ENCODE data around the gene ADCYAP1R1.

ADCYAP1R1 gene

GRCh38 chr7:31056775-31057346 lies 4.8 kb downstream of the ADCYAP1R1 start:
- Histone ChIP-seq H3K4me3 (ENCODE audit: low read depth, low read length) (no peak overlapping the region), H3K9ac (ENCODE audit: low read depth, low read length) (no peak overlapping the region), H3K27me3 (ENCODE audit: control insufficient read depth, insufficient read depth, low read length) (peaks cover 24% of the 10 kb centered on the region), H3K36me3 (ENCODE audit: control insufficient read depth, insufficient read depth, low read length) (no peaks in the 10 kb centered on the region), H3K9me3 (ENCODE audit: control insufficient read depth, insufficient read depth, low read length) (no peaks in the 10 kb centered on the region), H3K27ac (ENCODE audit: low read depth, low read length) (no peak overlapping the region), H3K4me1 (ENCODE audit: control insufficient read depth, insufficient read depth, low read length) (peaks cover 19% of the 10 kb centered on the region)

DNA sequence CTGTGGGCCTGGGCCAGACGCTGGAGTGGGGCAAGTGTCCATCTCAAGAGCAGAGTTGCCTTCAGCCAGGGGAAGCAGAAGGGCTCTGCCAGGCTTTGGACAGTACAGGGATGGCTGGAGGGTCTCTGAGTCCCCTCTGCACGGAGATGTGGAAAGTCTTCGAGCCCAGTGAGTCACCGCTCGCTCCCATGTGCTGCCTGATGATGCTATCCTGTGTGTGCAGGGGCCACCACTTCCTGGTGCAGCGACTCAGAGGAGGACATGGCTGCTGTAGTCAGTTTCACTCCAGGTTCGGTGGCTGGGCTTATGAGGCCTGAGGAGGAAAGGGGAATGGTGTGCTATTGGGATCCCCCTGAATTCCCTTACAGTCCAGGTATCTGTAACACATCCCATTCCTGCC lies 6.0 kb downstream of the ADCYAP1R1 start:
- Histone ChIP-seq H3K4me3 (ENCODE audit: low read depth, low read length) (no peak overlapping the region), H3K36me3 (ENCODE audit: control insufficient read depth, insufficient read depth, low read length) (no peaks in the 10 kb centered on the region), H3K27ac (ENCODE audit: low read depth, low read length) (no peak overlapping the region), H3K4me1 (ENCODE audit: control insufficient read depth, insufficient read depth, low read length) (peaks cover 18% of the 10 kb centered on the region), H3K9ac (ENCODE audit: low read depth, low read length) (no peak overlapping the region), H3K9me3 (ENCODE audit: control insufficient read depth, insufficient read depth, low read length) (no peaks in the 10 kb centered on the region), H3K27me3 (ENCODE audit: control insufficient read depth, insufficient read depth, low read length) (peaks cover 16% of the 10 kb centered on the region)

GRCh38 chr7:31058688-31059087 lies 6.6 kb downstream of the ADCYAP1R1 start:
- H3K9ac ChIP-seq (ENCODE audit: low read depth, low read length): no peak overlapping the region
- H3K36me3 ChIP-seq (ENCODE audit: control insufficient read depth, insufficient read depth, low read length): no peaks in the 10 kb centered on the region
- H3K27me3 ChIP-seq (ENCODE audit: control insufficient read depth, insufficient read depth, low read length): peaks cover 10% of the 10 kb centered on the region

GRCh38 chr7:31059551-31059950 lies 7.4 kb downstream of the ADCYAP1R1 start:
- no peak overlapping the region for H3K27ac ChIP-seq (ENCODE audit: low read depth, low read length)
- H3K9ac ChIP-seq (ENCODE audit: low read depth, low read length): no peak overlapping the region

More at GRCh38 chr7:31058688-31059087, 6.6 kb downstream of the ADCYAP1R1 start:
- no peak overlapping the region for H3K4me3 ChIP-seq (ENCODE audit: low read depth, low read length)
- H3K9me3 ChIP-seq (ENCODE audit: control insufficient read depth, insufficient read depth, low read length): no peaks in the 10 kb centered on the region
- no peak overlapping the region for H3K27ac ChIP-seq (ENCODE audit: low read depth, low read length)
- peaks cover 13% of the 10 kb centered on the region for H3K4me1 ChIP-seq (ENCODE audit: control insufficient read depth, insufficient read depth, low read length)

GRCh38 chr7:31061185-31061584 lies 9.1 kb downstream of the ADCYAP1R1 start:
- Histone ChIP-seq H3K9me3 (ENCODE audit: control insufficient read depth, insufficient read depth, low read length) (no peaks in the 10 kb centered on the region), H3K27ac (ENCODE audit: low read depth, low read length) (no peak overlapping the region), H3K4me3 (ENCODE audit: low read depth, low read length) (no peak overlapping the region), H3K9ac (ENCODE audit: low read depth, low read length) (no peak overlapping the region), H3K27me3 (ENCODE audit: control insufficient read depth, insufficient read depth, low read length) (no peaks in the 10 kb centered on the region), H3K36me3 (ENCODE audit: control insufficient read depth, insufficient read depth, low read length) (no peaks in the 10 kb centered on the region), H3K4me1 (ENCODE audit: control insufficient read depth, insufficient read depth, low read length) (peaks cover 10% of the 10 kb centered on the region)

More at GRCh38 chr7:31059551-31059950, 7.4 kb downstream of the ADCYAP1R1 start:
- Histone ChIP-seq H3K9me3 (ENCODE audit: control insufficient read depth, insufficient read depth, low read length) (no peaks in the 10 kb centered on the region), H3K4me1 (ENCODE audit: control insufficient read depth, insufficient read depth, low read length) (peaks cover 10% of the 10 kb centered on the region), H3K27me3 (ENCODE audit: control insufficient read depth, insufficient read depth, low read length) (peaks cover 2% of the 10 kb centered on the region), H3K36me3 (ENCODE audit: control insufficient read depth, insufficient read depth, low read length) (no peaks in the 10 kb centered on the region), H3K4me3 (ENCODE audit: low read depth, low read length) (no peak overlapping the region)

DNA sequence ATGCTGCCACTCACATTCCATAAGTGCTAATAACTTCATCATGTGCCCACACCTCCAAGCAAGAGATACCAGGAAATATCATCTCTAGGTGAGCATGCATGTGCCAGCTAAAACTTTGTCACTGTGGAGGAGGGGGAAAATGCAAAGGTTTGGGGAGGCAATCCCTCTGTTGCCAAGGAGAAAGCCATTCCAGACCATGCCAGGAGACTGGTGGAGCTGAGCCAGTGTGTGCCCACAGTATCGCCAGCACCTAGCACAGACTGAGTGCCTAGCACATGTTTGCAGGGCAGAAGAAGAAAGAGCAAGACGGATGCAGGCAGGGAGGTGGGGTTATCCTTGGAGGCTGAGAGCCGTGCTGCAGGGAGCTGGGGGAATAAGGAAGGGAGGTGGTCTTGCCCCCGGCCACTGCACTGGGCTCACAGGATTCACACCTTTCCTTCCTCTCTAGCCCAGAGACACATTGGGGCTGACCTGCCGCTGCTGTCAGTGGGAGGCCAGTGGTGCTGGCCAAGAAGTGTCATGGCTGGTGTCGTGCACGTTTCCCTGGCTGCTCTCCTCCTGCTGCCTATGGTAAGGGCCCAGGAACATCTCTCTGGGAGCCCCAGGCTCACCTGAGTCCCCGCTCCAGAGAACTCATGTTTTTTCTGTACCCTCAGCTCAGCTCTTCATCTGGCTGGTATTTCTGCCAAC lies 10.8 kb downstream of the ADCYAP1R1 start:
- H3K36me3 ChIP-seq (ENCODE audit: control insufficient read depth, insufficient read depth, low read length): no peaks in the 10 kb centered on the region
- H3K9ac ChIP-seq (ENCODE audit: low read depth, low read length): no peak overlapping the region
- H3K9me3 ChIP-seq (ENCODE audit: control insufficient read depth, insufficient read depth, low read length): no peaks in the 10 kb centered on the region
- H3K27me3 ChIP-seq (ENCODE audit: control insufficient read depth, insufficient read depth, low read length): no peaks in the 10 kb centered on the region
- H3K27ac ChIP-seq (ENCODE audit: low read depth, low read length): no peak overlapping the region
- H3K4me1 ChIP-seq (ENCODE audit: control insufficient read depth, insufficient read depth, low read length): peaks cover 10% of the 10 kb centered on the region
- H3K4me3 ChIP-seq (ENCODE audit: low read depth, low read length): no peak overlapping the region

- Histone ChIP-seq H3K36me3 (ENCODE audit: control insufficient read depth, insufficient read depth, low read length) (no peaks in the 10 kb centered on the region), H3K9ac (ENCODE audit: low read depth, low read length) (no peak overlapping the region), H3K4me1 (ENCODE audit: control insufficient read depth, insufficient read depth, low read length) (peaks cover 6% of the 10 kb centered on the region; the same call in 1 of the 2 replicates), H3K9me3 (ENCODE audit: control insufficient read depth, insufficient read depth, low read length) (no peaks in the 10 kb centered on the region), H3K27me3 (ENCODE audit: control insufficient read depth, insufficient read depth, low read length) (no peaks in the 10 kb centered on the region), H3K4me3 (ENCODE audit: low read depth, low read length) (no peak overlapping the region), H3K27ac (ENCODE audit: low read depth, low read length) (no peak overlapping the region)
Observed at GRCh38 chr7:31065021-31065593, 13.0 kb downstream of the ADCYAP1R1 start.

GRCh38 chr7:31065840-31066239 lies 13.7 kb downstream of the ADCYAP1R1 start:
- no peaks in the 10 kb centered on the region for H3K36me3 ChIP-seq (ENCODE audit: control insufficient read depth, insufficient read depth, low read length)
- H3K27me3 ChIP-seq (ENCODE audit: control insufficient read depth, insufficient read depth, low read length): no peaks in the 10 kb centered on the region
- H3K27ac ChIP-seq (ENCODE audit: low read depth, low read length): no peak overlapping the region
- no peak overlapping the region for H3K4me3 ChIP-seq (ENCODE audit: low read depth, low read length)
- H3K9ac ChIP-seq (ENCODE audit: low read depth, low read length): no peak overlapping the region
- no peaks in the 10 kb centered on the region for H3K9me3 ChIP-seq (ENCODE audit: control insufficient read depth, insufficient read depth, low read length)
- peaks cover 6% of the 10 kb centered on the region; the same call in 1 of the 2 replicates for H3K4me1 ChIP-seq (ENCODE audit: control insufficient read depth, insufficient read depth, low read length)

GRCh38 chr7:31066516-31067130 lies 14.5 kb downstream of the ADCYAP1R1 start:
- no peaks in the 10 kb centered on the region for H3K4me1 ChIP-seq (ENCODE audit: control insufficient read depth, insufficient read depth, low read length)
- no peak overlapping the region for H3K4me3 ChIP-seq (ENCODE audit: low read depth, low read length)
- H3K27ac ChIP-seq (ENCODE audit: low read depth, low read length): no peak overlapping the region
- H3K36me3 ChIP-seq (ENCODE audit: control insufficient read depth, insufficient read depth, low read length): no peaks in the 10 kb centered on the region
- H3K9ac ChIP-seq (ENCODE audit: low read depth, low read length): no peak overlapping the region
- no peaks in the 10 kb centered on the region for H3K9me3 ChIP-seq (ENCODE audit: control insufficient read depth, insufficient read depth, low read length)
- H3K27me3 ChIP-seq (ENCODE audit: control insufficient read depth, insufficient read depth, low read length): no peaks in the 10 kb centered on the region

DNA sequence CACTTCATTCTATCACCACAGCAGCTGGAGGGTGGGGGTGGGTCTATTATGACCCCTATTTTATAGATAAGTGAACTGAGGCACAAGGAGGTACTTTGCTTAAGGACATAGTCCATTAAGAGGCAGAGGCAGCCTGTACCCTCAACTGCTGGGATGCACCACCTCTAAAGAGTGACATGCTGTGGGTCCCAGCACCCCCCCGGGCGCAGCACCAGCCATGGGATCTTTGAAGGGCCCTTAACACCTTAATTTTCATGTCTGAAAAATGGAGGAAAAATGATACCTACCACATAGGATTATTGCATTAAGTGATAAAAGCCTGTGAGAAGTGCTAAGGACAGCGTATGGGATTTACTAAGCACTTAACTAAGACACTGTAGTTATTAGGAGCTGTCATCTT lies 15.4 kb downstream of the ADCYAP1R1 start:
- Histone ChIP-seq H3K27me3 (ENCODE audit: control insufficient read depth, insufficient read depth, low read length) (no peaks in the 10 kb centered on the region), H3K4me3 (ENCODE audit: low read depth, low read length) (no peak overlapping the region), H3K36me3 (ENCODE audit: control insufficient read depth, insufficient read depth, low read length) (no peaks in the 10 kb centered on the region), H3K4me1 (ENCODE audit: control insufficient read depth, insufficient read depth, low read length) (no peaks in the 10 kb centered on the region), H3K27ac (ENCODE audit: low read depth, low read length) (no peak overlapping the region), H3K9me3 (ENCODE audit: control insufficient read depth, insufficient read depth, low read length) (no peaks in the 10 kb centered on the region), H3K9ac (ENCODE audit: low read depth, low read length) (no peak overlapping the region)
